Measurements from ENCODE around the gene SLC44A5. TPM values are rescaled to one million over a fixed set of nuclear protein-coding genes. Genes with fewer than 3 reads are reported as not detected.

The SLC44A5 gene
- total and polyA plus RNA-seq, 10 donors: 0.28 to 4.0 (median 0.87) TPM

DNA sequence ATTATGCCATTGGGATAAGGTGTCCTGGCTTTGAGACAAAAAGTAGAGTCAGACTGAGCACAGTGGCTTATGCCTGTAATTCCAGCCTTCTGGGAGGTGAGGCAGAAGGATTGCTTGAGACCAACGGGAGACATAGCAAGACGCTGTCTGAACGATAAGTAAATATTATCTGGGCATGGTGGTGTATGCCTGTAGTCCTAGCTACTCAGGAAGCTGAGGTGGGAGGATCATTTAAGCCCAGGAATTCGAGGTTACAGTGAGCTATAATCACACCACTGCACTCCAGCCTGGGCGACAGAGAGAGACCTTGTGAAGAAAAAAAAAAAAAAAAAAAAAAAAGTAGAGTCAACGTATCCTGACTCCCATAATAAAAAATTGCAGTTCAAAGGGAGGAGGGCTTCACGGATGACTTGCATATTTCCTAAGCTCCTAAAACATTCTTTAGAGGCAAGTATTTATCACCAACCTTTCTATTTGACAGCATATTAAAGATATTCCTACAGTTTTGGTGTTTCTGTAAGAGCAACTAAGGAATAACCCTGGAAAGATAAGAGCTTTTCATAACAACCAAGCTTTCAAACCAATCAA, 141.2 kb downstream of the SLC44A5 start:
- H3K36me3 ChIP-seq: no peaks in the 10 kb centered on the region
- H3K27ac ChIP-seq: no peak overlapping the region
- no peaks in the 10 kb centered on the region for H3K4me1 ChIP-seq
- no peaks in the 10 kb centered on the region for H3K27me3 ChIP-seq (replicated peaks in 1 of 7)
- DNase-seq: no peak
- intact Hi-C loops (cut with DNase I; ENCODE audit: low total_unique reads): no loop called here
- peaks cover 0 to 5% (median 0%) of the 10 kb centered on the region in 8 donors for H3K9me3 ChIP-seq
- WGBS, 5 donors: 70 to 77% (median 75%) methylated on average over 7 of the region's 7 CpGs
- no peak overlapping the region for H3K4me3 ChIP-seq
- TF ChIP-seq POLR2A (IDR thresholded peaks at IDR 0.05): no peak
- no peak for TF ChIP-seq POLR2AphosphoS5 (IDR thresholded peaks at IDR 0.05)
- TF ChIP-seq, protein P1, sequence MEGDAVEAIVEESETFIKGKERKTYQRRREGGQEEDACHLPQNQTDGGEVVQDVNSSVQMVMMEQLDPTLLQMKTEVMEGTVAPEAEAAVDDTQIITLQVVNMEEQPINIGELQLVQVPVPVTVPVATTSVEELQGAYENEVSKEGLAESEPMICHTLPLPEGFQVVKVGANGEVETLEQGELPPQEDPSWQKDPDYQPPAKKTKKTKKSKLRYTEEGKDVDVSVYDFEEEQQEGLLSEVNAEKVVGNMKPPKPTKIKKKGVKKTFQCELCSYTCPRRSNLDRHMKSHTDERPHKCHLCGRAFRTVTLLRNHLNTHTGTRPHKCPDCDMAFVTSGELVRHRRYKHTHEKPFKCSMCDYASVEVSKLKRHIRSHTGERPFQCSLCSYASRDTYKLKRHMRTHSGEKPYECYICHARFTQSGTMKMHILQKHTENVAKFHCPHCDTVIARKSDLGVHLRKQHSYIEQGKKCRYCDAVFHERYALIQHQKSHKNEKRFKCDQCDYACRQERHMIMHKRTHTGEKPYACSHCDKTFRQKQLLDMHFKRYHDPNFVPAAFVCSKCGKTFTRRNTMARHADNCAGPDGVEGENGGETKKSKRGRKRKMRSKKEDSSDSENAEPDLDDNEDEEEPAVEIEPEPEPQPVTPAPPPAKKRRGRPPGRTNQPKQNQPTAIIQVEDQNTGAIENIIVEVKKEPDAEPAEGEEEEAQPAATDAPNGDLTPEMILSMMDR (IDR thresholded peaks at IDR 0.05 in 8 of 11, conservative IDR thresholded peaks at IDR 0.05 in 3 of 11): no peak

DNA sequence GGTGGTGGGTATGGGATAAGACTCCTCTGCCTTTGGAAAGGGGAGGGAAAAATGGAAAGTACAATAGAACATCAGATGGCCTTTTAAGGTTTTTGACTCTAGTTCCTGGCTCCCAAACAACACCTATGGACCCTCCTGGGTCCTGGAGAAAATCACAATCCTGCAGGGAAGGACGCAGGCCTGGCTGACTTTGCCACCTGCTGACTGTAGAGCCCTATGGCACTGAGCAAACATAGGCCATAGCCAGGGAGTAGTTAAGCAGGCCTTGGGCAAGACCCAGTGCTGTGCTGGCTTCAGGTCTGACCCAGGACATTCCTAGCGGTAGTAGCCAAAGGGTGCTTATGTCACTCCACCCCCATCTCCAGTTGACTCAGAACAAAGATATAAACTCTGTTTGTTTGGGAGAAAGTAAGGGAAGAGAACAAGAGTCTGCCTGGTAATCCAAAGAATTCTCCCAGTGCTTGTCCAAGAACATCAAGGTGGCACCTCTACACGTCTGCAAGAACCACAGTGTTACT, 149.0 kb downstream of the SLC44A5 start:
- intact Hi-C loops (cut with DNase I; ENCODE audit: low total_unique reads): no loop called here
- WGBS, 5 donors: 80 to 91% (median 87%) methylated on average over 3 of the region's 3 CpGs
- H3K4me1 ChIP-seq: no peaks in the 10 kb centered on the region
- no peak overlapping the region for H3K27ac ChIP-seq
- no peaks in the 10 kb centered on the region for H3K27me3 ChIP-seq (replicated peaks in 1 of 7)
- TF ChIP-seq, protein P1 (IDR thresholded peaks at IDR 0.05 in 8 of 11, conservative IDR thresholded peaks at IDR 0.05 in 3 of 11): no peak
- TF ChIP-seq POLR2A (IDR thresholded peaks at IDR 0.05) (no peak), POLR2AphosphoS5 (IDR thresholded peaks at IDR 0.05) (no peak)
- no peak for DNase-seq
- no peak overlapping the region for H3K4me3 ChIP-seq
- H3K9me3 ChIP-seq: peaks cover 0 to 8% (median 0%) of the 10 kb centered on the region in 8 donors
- H3K36me3 ChIP-seq: no peaks in the 10 kb centered on the region

DNA sequence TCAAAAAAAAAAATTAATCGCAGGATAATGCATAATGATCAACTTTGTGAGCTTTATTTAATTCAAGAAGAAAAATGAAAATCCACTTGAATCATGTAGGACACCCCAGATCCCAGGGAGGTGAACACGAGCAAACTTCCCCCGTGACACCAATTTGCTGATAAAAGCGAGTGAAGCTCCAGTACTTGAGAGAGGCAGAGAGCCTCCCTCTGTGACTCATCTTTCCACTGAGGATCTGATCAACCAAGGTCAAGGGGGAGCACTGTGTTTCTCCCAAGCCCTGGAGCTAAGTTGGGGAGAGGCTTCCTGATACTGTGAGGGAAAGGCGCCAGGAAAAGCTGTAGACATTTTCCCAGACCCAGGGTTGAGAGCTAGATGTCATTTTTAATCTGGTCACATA, 160.9 kb downstream of the SLC44A5 start:
- no peak overlapping the region for H3K4me3 ChIP-seq
- DNase-seq: no peak
- no peaks in the 10 kb centered on the region for H3K36me3 ChIP-seq
- peaks cover 3 to 25% (median 15%) of the 10 kb centered on the region in 8 donors for H3K9me3 ChIP-seq
- TF ChIP-seq POLR2AphosphoS5 (IDR thresholded peaks at IDR 0.05) (no peak), POLR2A (IDR thresholded peaks at IDR 0.05) (no peak)
- TF ChIP-seq, protein P1 (IDR thresholded peaks at IDR 0.05 in 8 of 11, conservative IDR thresholded peaks at IDR 0.05 in 3 of 11): no peak
- intact Hi-C loops (cut with DNase I; ENCODE audit: low total_unique reads): no loop called here
- H3K4me1 ChIP-seq: no peaks in the 10 kb centered on the region
- H3K27me3 ChIP-seq (replicated peaks in 1 of 7): no peaks in the 10 kb centered on the region
- no peak overlapping the region for H3K27ac ChIP-seq
- WGBS, 5 donors: 63 to 90% (median 74%) methylated on average over 5 of the region's 5 CpGs

DNA sequence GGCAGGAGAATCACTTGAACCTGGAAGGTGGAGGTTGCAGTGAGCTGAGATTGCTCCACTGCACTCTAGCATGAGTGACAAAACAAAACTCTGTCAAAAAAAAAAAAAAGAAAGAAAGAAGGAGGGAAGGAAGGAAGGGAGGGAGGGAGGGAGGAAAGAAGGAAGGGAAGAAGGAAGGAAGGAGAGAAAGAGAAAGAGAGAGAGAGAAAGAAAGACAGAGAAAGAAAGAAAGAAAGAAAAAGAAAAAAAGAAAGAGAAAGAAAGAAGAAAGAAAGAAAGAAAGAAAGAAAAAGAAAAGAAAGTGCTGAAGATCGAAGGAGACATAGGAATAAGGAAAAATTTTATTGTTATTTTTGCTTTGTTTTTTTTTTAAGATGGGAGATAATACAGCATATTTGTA, 166.7 kb downstream of the SLC44A5 start:
- TF ChIP-seq, protein P1 (IDR thresholded peaks at IDR 0.05 in 8 of 11, conservative IDR thresholded peaks at IDR 0.05 in 3 of 11): no peak
- TF ChIP-seq POLR2AphosphoS5 (IDR thresholded peaks at IDR 0.05) (no peak), POLR2A (IDR thresholded peaks at IDR 0.05) (no peak)

More for the DNA sequence above, 166.7 kb downstream of the SLC44A5 start:
- intact Hi-C loops (cut with DNase I; ENCODE audit: low total_unique reads): no loop called here
- no peaks in the 10 kb centered on the region for H3K9me3 ChIP-seq
- no peak for DNase-seq
- 73 to 90% (median 86%) methylated on average over 1 of the region's 1 CpG for WGBS, 5 donors
- no peaks in the 10 kb centered on the region for H3K27me3 ChIP-seq (replicated peaks in 1 of 7)
- H3K27ac ChIP-seq: no peak overlapping the region
- no peaks in the 10 kb centered on the region for H3K4me1 ChIP-seq
- no peak overlapping the region for H3K4me3 ChIP-seq
- H3K36me3 ChIP-seq: no peaks in the 10 kb centered on the region

Measured in spleen (tissue), 11 donors.